Measurements from ENCODE around the gene UST. TPM values are rescaled to one million over a fixed set of nuclear protein-coding genes. Genes with fewer than 3 reads are reported as not detected.

Gene UST
- total and polyA plus RNA-seq, 2 donors (not counting 1 experiment from before 2014, with no cell fraction given) = 7.3 to 16.9 TPM

- Histone ChIP-seq H4K20me1 (ENCODE audit: control insufficient read depth, insufficient read depth, low read length, poor library complexity, severe bottlenecking) (peaks cover 15% of the 10 kb centered on the region), H3K9ac (ENCODE audit: low read length) (no peak overlapping the region), H3K4me2 (replicated peaks; ENCODE audit: low read depth, low read length, poor library complexity, severe bottlenecking) (no peak overlapping the region), H3K79me2 (ENCODE audit: control insufficient read depth, insufficient read depth, low read length) (peaks cover 12% of the 10 kb centered on the region), H3K4me3 (ENCODE audit: control extremely low read depth in 1 of 5, extremely low read depth in 1 of 5, insufficient read depth in 1 of 5, low read depth in 2 of 5, low read length in 4 of 5) (no peak overlapping the region), H3K4me1 (ENCODE audit: control insufficient read depth in 2 of 2, insufficient read depth in 2 of 2, low read length in 2 of 2) (peaks cover 0 to 4% of the 10 kb centered on the region in 2 donors), H3K9me3 (ENCODE audit: control extremely low read depth in 1 of 3, control insufficient read depth in 2 of 3, insufficient read depth in 1 of 3, low read length in 2 of 3) (no peaks in the 10 kb centered on the region), H3K36me3 (replicated peaks in 1 of 2; ENCODE audit: control extremely low read depth in 1 of 2, control insufficient read depth in 1 of 2, extremely low read depth in 1 of 2, insufficient read depth in 2 of 2, low read length in 1 of 2) (peaks cover 2 to 6% of the 10 kb centered on the region in 2 experiments), H3K27me3 (replicated peaks in 1 of 4; ENCODE audit: control extremely low read depth in 1 of 4, control insufficient read depth in 3 of 4, insufficient read depth in 4 of 4, low read length in 3 of 4) (no peaks in the 10 kb centered on the region), H2AFZ (ENCODE audit: insufficient read depth, low read depth, low read length, poor library complexity, severe bottlenecking) (no peak overlapping the region), H3K27ac (ENCODE audit: low read length in 2 of 2) (peak overlapping the region in 1 of 2 donors; percentile 36)
- DNase-seq (no peak), ATAC-seq (ENCODE audit: low read depth) (no peak)
- H3K4me3 Mint-ChIP-seq = no peak overlapping the region
- 65% methylated on average over 4 of the region's 8 CpGs for WGBS (ENCODE audit: insufficient coverage)
- no peaks in the 10 kb centered on the region for H3K27me3 Mint-ChIP-seq
- H3K4me1 Mint-ChIP-seq = peaks cover 13% of the 10 kb centered on the region
- TF ChIP-seq EZH2 (IDR thresholded peaks at IDR 0.05; ENCODE audit: borderline replicate concordance, insufficient read depth, low read depth, low read length, poor library complexity, severe bottlenecking) = no peak
- TF ChIP-seq CTCF (IDR thresholded peaks at IDR 0.05) = no peak
- H3K27ac Mint-ChIP-seq = no peak overlapping the region
- ChIA-PET CTCF (interaction anchor here (0.5 to 5.3 kb wide), 9 partner anchors 58 to 385 kb away, joined by 3 to 68 read pairs (median 5); partner anchors contain the start of gene UST), POLR2A (no interaction called here)
- no peaks in the 10 kb centered on the region for H3K9me3 Mint-ChIP-seq (ENCODE audit: insufficient read depth)
- intact Hi-C loops (cut with micrococcal nuclease) = loop anchor here (10.0 kb wide), 1 partner anchor 71 kb away; no protein-coding TSS in a partner anchor
Observed at GRCh38 chr6:148945301-148946021, 198.6 kb downstream of the UST start.
